CD1c-positive myeloid dendritic cell (primary cell): Measurements from ENCODE around the gene CALML4.
"Not testable (repeated sequence)": the region's sequence is repeated elsewhere in the genome, so short reads cannot be mapped to it uniquely, and the experiment has no call there.

ENCODE experiments used
- DNase-seq: peaks from one replicate; pipeline ENCODE4 v3.0.0-alpha.2; 2016; ENCODE audit errors: extremely low spot score

The CALML4 gene

GRCh38 chr15:68224546-68225250 lies 19.6 kb upstream of the CALML4 start:
- DNase-seq: no peak

- no peak for DNase-seq
Measured at GRCh38 chr15:68224108-68224507, 19.0 kb upstream of the CALML4 start.

GRCh38 chr15:68223171-68223570 lies 18.0 kb upstream of the CALML4 start:
- no peak for DNase-seq

- not testable (repeated sequence) for DNase-seq
Measured at GRCh38 chr15:68222432-68222743, 17.3 kb upstream of the CALML4 start.

- DNase-seq: not testable (repeated sequence)
Measured at GRCh38 chr15:68221530-68222431, 16.6 kb upstream of the CALML4 start.

- no peak for DNase-seq
Measured at GRCh38 chr15:68220967-68221366, 15.8 kb upstream of the CALML4 start.

- DNase-seq: no peak
Measured at GRCh38 chr15:68220489-68220888, 15.4 kb upstream of the CALML4 start.

GRCh38 chr15:68218847-68219798 lies 14.0 kb upstream of the CALML4 start:
- no peak for DNase-seq

- no peak for DNase-seq
Measured at GRCh38 chr15:68218331-68218730, 13.2 kb upstream of the CALML4 start.

GRCh38 chr15:68217341-68217740 lies 12.2 kb upstream of the CALML4 start:
- DNase-seq: no peak

GRCh38 chr15:68214838-68215254 lies 9.7 kb upstream of the CALML4 start:
- DNase-seq: peak; percentile 37

GRCh38 chr15:68213991-68214837 lies 9.1 kb upstream of the CALML4 start:
- DNase-seq: no peak

- not testable (repeated sequence) for DNase-seq
Measured at GRCh38 chr15:68213491-68213845, 8.3 kb upstream of the CALML4 start.

- DNase-seq: no peak
Measured at GRCh38 chr15:68211656-68212320, 6.7 kb upstream of the CALML4 start.

- DNase-seq: peak; percentile 42
Measured at GRCh38 chr15:68210821-68211655, 5.9 kb upstream of the CALML4 start.

- no peak for DNase-seq
Measured at GRCh38 chr15:68210409-68210756, 5.3 kb upstream of the CALML4 start.

- DNase-seq: no peak
Measured at GRCh38 chr15:68209735-68210408, 4.7 kb upstream of the CALML4 start.

GRCh38 chr15:68209272-68209671 lies 4.1 kb upstream of the CALML4 start:
- DNase-seq: no peak

- no peak for DNase-seq
Measured at GRCh38 chr15:68208636-68209240, 3.6 kb upstream of the CALML4 start.
